Adipocyte (in vitro differentiated cells): ENCODE data around the gene LMO7.

Experiments
- DNase-seq: peaks from one replicate; pipeline ENCODE4 v3.0.0-alpha.2; 2015; ENCODE audit warnings: low read depth
- H3K27me3 ChIP-seq: replicated peaks from 2 replicates; pipeline ENCODE4 v1.7.0; 2013; ENCODE audit warnings: mild to moderate bottlenecking, low read length, moderate library complexity; ENCODE audit not compliant: control insufficient read depth, insufficient read depth
- H3K36me3 ChIP-seq: 2 replicates; pipeline ENCODE4 v1.7.0; 2013; ENCODE audit warnings: low read length, mild to moderate bottlenecking, moderate library complexity; ENCODE audit not compliant: control insufficient read depth, insufficient read depth, severe bottlenecking
- H3K4me1 ChIP-seq: 2 replicates; pipeline ENCODE4 v1.7.0; 2013; ENCODE audit warnings: mild to moderate bottlenecking, low read length, moderate library complexity; ENCODE audit not compliant: control insufficient read depth, insufficient read depth
- H3K4me3 ChIP-seq: 2 replicates; pipeline ENCODE4 v1.7.0; 2013; ENCODE audit warnings: mild to moderate bottlenecking, low read length, moderate library complexity
- H3K9ac ChIP-seq: 2 replicates; pipeline ENCODE4 v1.7.0; 2013; ENCODE audit warnings: mild to moderate bottlenecking, low read length, moderate library complexity
- H3K9me3 ChIP-seq: 2 replicates; pipeline ENCODE4 v1.7.0; 2013; ENCODE audit warnings: mild to moderate bottlenecking, low read length, moderate library complexity; ENCODE audit not compliant: control insufficient read depth

The LMO7 gene

DNA sequence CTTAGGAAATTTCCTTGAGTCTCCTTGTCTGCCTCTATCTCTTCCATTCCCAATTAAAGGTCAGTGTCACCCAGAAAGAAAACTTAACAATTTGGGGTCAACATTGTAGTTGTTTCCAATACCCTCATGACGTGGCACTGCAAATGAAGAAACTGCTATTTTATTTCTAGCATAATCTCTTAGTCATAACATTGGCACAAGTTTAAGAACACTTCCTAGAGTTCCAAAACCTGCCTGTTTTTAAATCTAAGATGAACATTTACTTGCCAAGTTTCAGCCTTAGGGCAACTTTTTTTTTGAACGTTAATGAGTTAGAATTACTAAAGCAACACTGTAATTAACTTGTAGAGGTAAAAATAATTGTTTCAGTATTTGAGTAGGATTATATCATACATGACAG lies 108.0 kb downstream of the LMO7 start:
- Histone ChIP-seq H3K27me3 (no peaks in the 10 kb centered on the region), H3K9me3 (no peaks in the 10 kb centered on the region), H3K9ac (no peak overlapping the region), H3K36me3 (peaks cover 24% of the 10 kb centered on the region), H3K4me1 (peaks cover 24% of the 10 kb centered on the region), H3K4me3 (no peak overlapping the region)
- DNase-seq: no peak

DNA sequence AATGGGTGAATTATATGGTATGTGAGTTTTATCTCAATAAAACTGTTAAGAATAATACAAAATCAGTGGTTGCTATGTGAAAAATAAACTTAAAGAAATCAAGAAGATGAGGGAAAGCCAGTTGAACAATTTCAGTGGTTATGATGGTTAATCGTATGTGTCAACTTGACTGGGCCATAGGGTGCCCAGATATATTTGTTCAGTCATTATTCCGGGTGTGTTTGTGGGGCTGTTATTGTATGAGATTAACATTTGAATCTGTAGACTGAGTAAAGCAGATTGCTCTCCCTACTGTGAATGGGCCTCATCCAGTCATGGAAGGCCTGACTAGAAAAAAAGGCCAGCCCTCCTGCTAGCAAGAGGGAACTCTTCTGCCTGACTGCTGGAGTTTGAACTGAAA lies 109.3 kb downstream of the LMO7 start:
- Histone ChIP-seq H3K27me3 (no peaks in the 10 kb centered on the region), H3K9ac (no peak overlapping the region), H3K4me1 (peaks cover 23% of the 10 kb centered on the region), H3K9me3 (no peaks in the 10 kb centered on the region), H3K4me3 (no peak overlapping the region), H3K36me3 (peaks cover 24% of the 10 kb centered on the region)
- DNase-seq: no peak

DNA sequence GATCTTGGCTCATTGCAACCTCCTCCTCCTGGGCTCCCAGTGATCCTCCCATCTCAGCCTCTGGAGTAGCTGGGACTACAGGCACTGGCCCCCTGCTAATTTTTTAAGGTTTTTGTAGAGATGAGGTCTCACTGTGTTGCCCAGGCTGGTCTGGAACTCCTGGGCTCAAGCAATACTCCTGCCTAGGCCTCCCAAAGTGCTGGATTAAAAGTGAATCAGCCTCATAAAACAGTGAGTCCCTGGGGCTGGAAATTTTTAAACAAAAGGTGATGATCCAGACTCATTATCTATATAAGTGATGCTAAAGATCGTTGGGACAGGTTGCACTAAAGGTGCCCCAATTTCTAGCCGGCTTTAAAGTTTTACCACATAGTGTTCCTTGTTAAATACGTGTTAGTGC lies 112.7 kb downstream of the LMO7 start:
- H3K9me3 ChIP-seq: no peaks in the 10 kb centered on the region
- H3K27me3 ChIP-seq: no peaks in the 10 kb centered on the region
- H3K4me3 ChIP-seq: no peak overlapping the region
- peaks cover 13% of the 10 kb centered on the region for H3K36me3 ChIP-seq
- peak overlapping the region; percentile 7 for H3K9ac ChIP-seq
- no peak for DNase-seq
- H3K4me1 ChIP-seq: peaks cover 27% of the 10 kb centered on the region

DNA sequence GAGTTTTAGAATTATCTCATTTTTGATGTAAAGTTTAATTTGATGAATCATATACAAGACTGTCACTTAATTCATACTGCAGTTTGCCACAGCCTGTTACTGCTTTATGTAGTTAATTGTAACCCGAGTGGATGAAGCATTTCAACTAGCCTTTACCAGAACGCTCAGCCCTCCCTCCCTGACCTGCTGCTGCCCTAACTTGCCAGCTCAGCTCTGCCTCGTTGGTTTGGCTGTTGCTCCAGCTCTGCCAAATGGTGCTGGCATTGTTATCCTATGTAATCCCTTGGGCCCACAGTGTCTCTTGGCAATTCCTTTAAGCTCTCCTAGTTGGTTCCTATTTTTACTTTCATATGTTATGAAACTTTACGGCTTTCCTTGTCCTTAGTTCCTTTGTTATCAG lies 113.3 kb downstream of the LMO7 start:
- peak; percentile 68 for DNase-seq
- Histone ChIP-seq H3K4me1 (peaks cover 26% of the 10 kb centered on the region), H3K36me3 (peaks cover 17% of the 10 kb centered on the region), H3K9me3 (no peaks in the 10 kb centered on the region), H3K27me3 (no peaks in the 10 kb centered on the region), H3K4me3 (no peak overlapping the region), H3K9ac (peak overlapping the region; percentile 7)

DNA sequence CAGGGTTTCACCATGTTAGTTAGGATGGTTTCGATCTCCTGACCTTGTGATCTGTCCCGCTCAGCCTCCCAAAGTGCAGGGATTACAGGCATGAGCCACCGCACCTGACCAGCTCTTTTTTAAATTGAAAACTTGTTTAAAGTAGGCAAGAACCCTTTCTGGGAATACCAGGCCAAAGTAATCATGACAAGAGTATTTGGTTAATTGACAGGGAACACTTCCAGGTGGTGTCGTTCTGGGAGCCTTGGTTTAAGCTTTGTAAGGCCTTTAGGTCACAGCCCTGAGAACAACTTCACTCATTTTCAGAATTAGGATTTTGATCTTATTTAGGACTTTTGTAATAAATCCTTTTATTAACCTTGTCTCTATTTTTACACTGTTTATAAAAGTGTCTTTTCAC lies 115.2 kb downstream of the LMO7 start:
- H3K4me3 ChIP-seq: no peak overlapping the region
- H3K9ac ChIP-seq: no peak overlapping the region
- DNase-seq: no peak
- H3K9me3 ChIP-seq: no peaks in the 10 kb centered on the region
- H3K36me3 ChIP-seq: peaks cover 22% of the 10 kb centered on the region
- H3K27me3 ChIP-seq: no peaks in the 10 kb centered on the region
- H3K4me1 ChIP-seq: peaks cover 20% of the 10 kb centered on the region

DNA sequence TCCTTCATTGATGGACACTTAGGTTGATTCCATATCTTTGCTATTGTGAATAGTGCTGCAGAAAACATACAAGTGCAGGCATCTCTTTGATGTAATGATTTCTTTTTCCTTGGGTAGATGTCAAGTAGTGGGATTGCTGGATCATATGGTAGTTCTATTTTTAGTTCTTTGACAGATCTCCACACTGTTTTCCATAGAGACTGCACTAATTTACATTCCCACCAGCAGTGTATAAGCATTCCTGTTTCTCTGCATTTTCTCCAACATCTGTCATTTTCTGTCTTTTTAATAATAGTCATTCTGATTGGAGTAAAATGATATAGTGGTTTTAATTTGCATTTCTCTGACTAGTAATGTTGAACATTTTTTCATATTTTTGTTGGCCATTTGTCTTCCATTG lies 116.7 kb downstream of the LMO7 start:
- Histone ChIP-seq H3K9me3 (no peaks in the 10 kb centered on the region), H3K36me3 (peaks cover 26% of the 10 kb centered on the region), H3K27me3 (no peaks in the 10 kb centered on the region), H3K9ac (no peak overlapping the region), H3K4me3 (no peak overlapping the region), H3K4me1 (peaks cover 24% of the 10 kb centered on the region)
- no peak for DNase-seq

DNA sequence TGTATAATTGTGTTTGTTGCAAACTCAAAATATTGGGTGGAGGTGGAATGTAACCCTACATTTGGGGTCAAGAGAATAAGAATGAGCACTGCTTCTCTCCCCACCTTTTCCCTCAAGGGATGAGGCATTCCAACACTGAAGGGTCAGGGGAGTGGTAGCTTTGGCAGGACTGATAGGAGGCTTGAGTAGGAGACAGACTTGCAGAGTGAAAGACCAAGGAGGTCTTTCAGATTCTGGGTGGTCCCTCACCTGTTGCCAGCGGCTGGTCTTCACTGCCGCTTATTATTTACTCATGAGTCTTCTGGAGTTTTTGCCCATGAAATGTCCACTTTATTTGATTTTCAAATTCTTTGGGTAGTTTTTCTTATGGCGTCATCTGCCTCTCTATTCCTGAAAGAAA lies 118.8 kb downstream of the LMO7 start:
- Histone ChIP-seq H3K9me3 (no peaks in the 10 kb centered on the region), H3K9ac (no peak overlapping the region), H3K4me3 (no peak overlapping the region), H3K27me3 (no peaks in the 10 kb centered on the region), H3K36me3 (peaks cover 21% of the 10 kb centered on the region), H3K4me1 (peaks cover 22% of the 10 kb centered on the region)
- no peak for DNase-seq

DNA sequence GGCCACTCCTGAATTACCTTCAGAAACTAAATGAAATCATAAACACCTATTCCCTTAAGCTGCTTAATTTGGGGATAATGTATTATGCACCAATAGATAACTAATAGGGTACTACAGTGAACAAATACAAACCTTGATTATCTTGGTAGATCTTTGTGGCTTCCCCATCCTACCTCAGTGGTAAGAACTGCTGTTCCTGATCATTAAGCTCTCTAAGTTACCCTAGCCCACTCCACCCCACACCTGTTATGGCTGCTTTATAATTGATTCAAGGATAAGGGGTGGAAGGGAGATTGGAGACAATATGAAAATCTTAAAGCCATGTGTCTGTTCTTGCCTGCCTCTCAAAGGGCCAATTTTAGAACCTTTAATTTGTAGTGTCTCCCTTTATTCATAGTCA lies 121.2 kb downstream of the LMO7 start:
- Histone ChIP-seq H3K9ac (no peak overlapping the region), H3K4me3 (no peak overlapping the region), H3K36me3 (peaks cover 21% of the 10 kb centered on the region), H3K4me1 (peaks cover 33% of the 10 kb centered on the region), H3K27me3 (no peaks in the 10 kb centered on the region), H3K9me3 (no peaks in the 10 kb centered on the region)
- DNase-seq: no peak

DNA sequence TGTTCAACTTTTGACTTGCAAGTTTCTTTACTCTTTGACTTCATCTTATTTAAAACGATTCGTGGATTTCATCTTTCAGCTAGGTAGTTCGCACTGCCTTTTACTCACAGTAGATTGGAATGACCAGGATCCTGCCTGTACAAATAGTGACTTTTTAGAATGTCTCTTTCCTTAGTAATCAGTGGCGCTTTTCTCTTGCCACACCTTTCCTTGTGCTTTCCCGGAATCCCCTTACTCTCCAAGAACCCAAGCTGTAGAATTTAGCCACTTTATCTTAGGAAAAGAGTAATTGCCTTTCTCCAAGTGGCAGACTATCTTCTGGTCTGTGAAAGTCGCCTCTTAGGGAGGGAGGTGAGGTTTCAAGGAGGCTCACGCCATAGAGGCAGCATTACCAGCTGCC lies 123.4 kb downstream of the LMO7 start:
- H3K27me3 ChIP-seq: no peaks in the 10 kb centered on the region
- no peak for DNase-seq
- H3K4me3 ChIP-seq: no peak overlapping the region
- peaks cover 23% of the 10 kb centered on the region for H3K36me3 ChIP-seq
- no peaks in the 10 kb centered on the region for H3K9me3 ChIP-seq
- no peak overlapping the region for H3K9ac ChIP-seq
- peaks cover 43% of the 10 kb centered on the region for H3K4me1 ChIP-seq

DNA sequence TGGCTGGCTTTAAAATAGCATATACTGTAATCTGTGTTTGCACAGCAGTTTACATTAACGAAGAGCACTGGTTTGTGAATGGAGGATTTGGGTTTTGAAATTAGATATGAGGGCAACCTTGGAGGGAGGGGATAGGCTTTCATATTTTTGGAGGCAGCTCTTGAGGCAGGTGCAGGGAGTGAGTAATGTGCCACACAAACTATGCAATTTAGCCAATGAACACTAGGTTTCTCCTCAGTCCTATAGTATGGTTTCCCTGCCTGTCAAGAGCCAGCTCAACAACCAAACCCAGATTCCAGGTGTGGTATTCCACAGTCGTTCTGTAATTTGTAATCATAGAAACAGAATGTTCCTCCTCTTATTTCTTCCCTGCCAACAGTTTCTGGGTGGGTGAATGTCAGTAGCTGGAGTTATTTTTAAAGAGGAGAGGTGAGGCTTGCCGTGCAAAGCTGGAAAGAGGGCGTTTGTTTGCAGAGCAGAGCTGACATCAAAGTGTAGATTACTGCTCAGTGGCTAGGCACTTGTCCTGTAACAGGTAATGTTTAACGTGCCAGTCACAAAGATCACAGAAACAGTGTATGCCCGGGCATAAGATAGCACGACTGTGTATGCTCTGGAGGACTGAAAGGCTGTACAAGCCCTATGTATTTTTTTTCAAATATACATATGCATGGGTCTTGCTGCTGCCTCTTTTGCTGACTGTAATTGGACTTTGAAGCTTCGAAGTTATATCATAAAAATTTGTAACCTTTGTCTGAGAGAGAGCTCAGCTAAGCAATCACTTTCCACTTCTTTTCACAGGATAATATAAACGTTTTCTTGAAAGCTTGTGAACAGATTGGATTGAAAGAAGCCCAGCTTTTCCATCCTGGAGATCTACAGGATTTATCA lies 124.2 kb downstream of the LMO7 start:
- Histone ChIP-seq H3K9ac (peak overlapping the region; percentile 77), H3K4me1 (peaks cover 43% of the 10 kb centered on the region), H3K27me3 (no peaks in the 10 kb centered on the region), H3K4me3 (peak overlapping the region; percentile 30), H3K9me3 (no peaks in the 10 kb centered on the region), H3K36me3 (peaks cover 25% of the 10 kb centered on the region)
- no peak for DNase-seq

DNA sequence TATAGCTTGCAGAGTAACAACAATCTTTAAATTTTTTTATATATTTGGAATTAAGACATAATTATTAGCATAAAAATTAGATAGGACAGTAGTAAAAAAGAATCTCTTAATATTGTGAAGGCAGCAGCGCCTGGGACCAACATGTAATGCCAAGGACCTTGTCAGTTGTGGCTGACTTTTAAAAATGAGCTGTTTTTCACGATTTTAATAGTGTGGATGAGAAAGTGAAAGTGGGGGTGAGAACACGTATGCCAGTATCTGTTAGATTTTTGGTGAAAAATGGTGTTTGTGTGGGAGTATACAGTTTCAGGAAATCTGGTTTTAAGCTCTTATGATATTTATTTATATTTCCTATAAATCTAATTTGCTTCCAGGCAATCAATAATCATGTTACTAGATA lies 125.2 kb downstream of the LMO7 start:
- Histone ChIP-seq H3K9ac (peak overlapping the region; percentile 77), H3K4me1 (peaks cover 43% of the 10 kb centered on the region), H3K36me3 (peaks cover 25% of the 10 kb centered on the region), H3K9me3 (no peaks in the 10 kb centered on the region), H3K27me3 (no peaks in the 10 kb centered on the region), H3K4me3 (peak overlapping the region; percentile 76)
- DNase-seq: no peak
